ENCODE data around the gene CMC2.

CMC2 gene

DNA sequence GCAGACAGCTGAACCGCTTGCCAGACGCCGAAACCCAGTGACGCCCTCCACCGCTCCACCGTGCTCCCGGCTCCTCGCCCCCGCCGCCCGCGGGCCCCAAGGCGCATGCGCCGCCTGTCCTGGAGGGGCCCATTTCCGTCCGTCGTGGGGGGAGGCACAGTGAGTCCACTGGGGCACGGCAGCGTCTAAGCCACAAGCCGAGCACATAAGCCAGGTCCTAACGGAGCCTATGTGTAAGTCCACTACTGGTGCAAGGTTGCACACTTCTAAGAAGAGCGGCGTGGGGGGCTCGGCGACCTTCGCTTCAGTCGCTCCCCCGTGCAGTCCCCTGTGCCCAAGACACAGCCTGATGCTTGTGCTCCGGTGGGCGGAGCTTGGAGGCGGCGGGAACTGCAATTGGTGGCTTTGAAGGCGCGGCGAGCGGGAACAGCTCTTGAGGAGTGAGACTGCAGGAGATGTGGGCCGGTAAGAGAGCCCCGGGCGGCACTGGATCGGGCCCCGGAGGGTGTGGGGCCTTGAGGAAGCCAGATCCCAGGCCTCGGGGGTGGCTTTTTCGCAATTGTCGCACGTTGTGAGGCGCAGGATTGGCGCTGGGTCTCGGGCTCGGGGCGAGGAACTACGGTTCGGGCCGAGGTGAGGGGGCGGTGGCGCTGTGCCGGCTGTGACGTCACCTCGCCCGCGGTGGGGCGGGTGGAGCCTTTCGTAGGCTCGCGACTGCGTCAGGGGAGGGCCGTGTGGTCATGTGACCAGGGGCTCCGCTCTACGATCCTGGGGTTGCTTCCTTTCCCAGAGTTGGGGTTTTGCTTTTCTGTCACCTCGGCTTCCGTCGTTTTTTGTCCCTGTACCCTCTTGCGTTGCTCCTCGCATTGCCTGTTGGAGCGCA lies at the start of gene CMC2, which contains the start of gene CENPN:
Gene CMC2 (minus strand): TSS at position 73 of the 883 bp plus-strand sequence. CDS start 9,491 bp downstream, outside the sequence.
Gene CENPN (plus strand): TSS at position 402 of the 883 bp plus-strand sequence. CDS start 4,726 bp downstream, outside the sequence.
- peak; percentile 86 for DNase-seq

DNA sequence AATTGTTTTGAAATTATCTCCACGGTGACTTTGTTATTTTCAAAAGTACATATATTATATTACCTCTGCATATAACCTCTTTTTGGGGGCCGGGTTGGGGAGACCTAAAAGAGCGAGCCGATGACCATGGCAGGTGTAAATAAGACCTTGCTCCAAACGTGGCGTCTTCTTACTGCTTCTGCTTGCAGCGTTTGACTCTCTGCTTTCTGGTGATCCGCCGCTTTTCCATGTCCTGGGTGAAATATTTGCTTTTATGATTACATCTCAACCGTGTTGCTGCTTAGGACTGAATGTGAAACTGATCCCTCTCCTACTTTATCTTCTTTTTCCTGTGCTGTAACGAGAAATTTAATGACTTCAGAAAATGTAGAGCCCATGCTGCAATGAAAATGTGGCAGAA lies 47.1 kb upstream of the CMC2 start:
- no peak for DNase-seq

DNA sequence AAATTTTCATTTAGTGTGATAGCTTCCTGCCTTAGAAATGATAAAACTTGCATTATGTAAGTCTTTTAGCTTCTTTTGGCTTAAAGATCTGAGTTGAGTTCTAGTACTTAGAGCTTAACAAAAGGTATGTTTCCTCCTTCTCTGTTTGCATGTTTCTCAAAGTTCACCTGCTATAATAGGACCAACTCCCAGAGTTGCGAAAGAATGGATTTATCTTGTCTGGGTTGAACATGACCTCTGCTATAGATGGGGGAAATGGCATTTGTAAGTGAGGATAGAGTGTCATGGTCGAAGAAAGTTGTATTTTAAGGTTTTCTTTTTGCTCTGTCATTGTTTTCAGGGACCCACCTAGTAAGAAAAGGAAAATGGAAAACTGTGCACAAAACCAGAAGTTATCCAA lies 36.1 kb upstream of the CMC2 start:
- DNase-seq, result no peak

DNA sequence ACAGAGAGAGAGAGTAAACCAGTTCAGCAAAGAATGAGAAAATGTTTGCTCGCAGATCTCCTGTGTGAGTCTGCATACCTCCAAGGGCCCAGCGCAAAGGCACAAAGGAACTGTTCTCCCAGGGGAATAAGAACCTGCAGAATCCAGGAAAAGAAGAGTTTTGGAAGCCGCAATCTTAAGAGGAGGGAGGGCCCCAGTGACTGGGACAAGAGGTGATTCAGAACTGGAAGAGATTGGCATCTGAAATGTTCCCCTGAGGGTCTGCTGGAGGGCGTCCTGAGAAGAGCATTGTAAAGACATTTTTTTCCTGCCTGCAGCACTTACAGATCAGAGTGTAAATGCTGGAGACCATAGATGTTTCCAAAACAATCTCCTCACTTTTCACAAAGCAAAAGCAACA lies 35.0 kb upstream of the CMC2 start:
- DNase-seq, result no peak

DNA sequence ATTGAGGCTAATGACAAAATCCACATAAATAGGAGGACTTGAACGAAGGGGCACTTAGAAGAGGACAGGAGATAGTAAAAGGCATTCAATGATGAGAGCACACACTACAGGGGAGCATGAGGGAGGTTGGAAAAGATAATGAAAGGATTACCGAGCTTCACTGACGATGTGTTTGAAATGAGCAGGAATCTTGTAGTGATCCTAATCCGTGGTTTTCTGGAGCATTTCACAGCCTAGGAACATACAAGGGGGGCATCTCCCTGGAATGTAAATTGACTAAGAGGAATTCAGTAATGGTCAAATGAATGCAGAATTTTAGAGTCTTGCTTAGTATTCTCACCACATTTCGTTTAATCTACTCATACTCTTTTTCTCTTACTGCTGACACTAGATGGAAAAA lies 34.2 kb upstream of the CMC2 start:
- no peak for DNase-seq

DNA sequence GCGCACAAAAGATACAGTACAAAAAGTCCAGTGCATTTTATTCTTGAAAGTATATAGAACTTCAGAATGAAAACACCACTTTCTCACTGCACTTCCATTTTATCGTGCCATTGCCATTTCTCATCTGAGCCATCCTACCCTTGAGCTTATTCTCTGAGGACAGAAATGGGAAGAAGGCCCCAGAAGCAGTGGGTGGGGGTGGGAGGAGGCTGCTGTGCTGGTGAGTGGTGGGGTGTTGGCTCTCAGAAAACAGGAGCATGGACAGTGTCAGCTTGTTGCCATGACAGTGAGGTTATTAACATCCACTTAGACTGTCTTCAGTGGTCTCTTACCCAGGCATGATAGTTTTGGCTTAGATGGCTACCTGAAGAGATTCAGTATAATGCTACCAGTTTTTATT lies 33.4 kb upstream of the CMC2 start:
- no peak for DNase-seq

DNA sequence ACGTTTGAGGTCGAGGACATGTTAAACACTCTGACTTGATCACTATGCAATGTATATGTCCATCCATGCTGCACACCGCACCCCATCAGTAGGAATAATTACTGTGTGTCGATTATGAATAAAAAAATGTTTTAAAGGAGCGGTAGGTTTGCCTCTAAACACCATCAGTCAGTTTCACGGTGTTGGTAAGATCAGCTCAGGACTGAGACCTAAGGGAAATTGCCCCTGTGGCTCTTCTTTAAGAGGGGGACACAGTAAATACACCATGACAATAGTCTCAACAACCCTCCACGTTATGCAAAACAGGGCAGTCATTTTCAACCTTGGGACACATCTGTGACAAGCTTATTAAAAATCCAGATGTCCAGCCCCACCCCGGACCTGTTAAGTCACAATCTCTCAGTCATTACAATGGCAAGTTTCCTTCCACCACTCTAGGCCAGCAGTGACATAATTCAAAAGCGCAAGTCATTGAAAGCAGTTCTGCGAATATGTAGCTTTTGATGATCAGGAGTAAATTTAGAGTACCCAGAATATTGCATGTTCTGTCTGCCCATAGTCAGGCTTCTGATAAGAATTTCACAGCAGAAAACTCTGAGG lies 30.2 kb upstream of the CMC2 start:
- DNase-seq, result no peak

DNA sequence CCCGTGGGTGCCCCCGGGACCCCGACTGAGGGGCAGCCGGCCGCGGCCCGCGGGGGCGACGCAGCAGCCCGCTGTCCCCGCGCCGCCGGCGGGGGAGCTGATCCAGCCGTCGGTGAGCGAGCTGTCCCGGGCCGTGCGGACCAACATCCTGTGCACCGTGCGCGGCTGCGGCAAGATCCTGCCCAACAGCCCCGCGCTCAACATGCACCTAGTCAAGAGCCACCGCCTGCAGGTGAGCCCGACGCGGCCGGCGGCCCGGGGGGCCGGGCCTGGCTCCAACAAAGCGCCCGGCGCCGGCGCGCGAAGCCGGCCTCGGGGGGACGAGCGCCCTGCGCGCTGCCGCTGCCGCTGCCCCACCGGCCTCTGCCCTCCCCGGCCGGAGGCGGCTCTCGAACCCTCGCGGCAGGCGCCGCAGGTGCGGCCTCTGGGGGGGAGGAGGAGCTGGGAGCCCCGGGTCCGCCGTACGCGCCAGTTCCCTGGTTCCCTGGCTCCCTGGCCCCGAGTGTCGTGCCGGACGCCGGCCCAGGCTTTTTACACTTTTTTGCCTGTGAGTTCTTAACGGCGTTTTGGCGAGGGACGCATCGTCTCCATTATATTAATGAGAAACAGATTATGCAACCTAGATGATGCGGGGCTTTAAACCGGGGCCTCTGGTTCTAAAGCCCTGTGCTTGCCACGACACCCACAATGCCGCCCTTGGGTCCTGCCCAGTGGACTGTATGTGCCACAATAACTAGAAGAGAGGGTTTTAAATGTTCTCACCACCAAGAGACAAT lies 29.5 kb upstream of the CMC2 start:
- DNase-seq, result no peak

DNA sequence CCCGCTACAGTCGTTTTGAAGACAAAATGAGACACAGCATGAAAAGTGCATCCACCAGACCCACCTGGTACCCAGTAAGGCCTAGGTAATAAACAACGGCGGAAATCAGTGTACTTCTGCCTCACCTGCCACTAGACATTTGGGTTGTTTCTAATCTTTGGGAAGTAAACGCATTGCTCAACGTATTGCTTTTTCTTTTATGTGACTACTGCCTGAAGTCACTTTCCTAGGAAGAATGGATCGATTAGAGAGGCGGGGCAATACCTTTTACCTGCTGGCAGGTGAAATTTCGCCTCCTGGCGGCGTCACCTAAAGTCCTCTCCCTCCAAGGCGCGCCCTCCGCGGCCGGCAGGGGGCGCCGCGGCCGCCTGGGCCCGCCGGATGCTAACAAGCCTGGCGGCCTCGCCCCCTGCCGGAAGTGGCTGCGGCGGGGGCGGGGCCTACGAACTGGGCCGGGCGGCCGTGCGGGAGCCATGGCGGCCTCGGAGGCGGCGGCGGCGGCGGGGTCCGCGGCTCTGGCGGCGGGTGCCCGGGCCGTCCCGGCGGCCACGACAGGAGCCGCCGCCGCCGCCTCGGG lies 28.8 kb upstream of the CMC2 start, which contains the start of gene ATMIN:
Gene ATMIN (plus strand): TSS at position 445 of the 577 bp plus-strand sequence. CDS start 29 bp downstream, at position 474.
- peak; percentile 73 for DNase-seq

DNA sequence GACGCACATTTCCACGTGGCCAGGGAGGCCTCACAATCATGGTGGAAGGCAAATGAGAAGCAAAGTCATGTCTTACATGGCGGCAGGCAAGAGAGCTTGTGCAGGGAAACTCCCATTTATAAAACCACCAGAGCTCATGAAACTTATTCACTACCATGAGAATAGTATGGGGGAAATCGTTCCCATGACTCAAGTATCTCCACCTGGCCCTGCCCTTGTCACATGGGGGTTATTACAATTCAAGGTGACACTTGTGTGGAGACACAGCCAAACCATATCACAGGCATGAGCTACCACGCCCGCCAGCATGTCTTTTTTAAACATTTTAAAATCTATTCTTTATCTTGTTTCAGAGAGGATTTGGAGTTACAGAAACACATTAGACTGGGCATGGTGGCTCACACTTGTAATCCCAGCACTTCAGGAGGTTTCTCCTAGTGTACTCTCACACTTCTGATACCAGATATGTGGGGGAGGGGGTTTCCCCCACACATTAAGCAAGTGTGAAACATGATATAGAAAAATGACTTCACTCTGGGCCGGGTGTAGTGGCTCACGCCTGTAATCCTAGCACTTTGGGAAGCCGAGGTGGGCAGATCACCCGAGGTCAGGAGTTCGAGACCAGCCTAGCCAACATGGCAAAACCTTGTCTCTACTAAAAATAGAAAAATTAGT lies 23.4 kb upstream of the CMC2 start:
- DNase-seq, result no peak

DNA sequence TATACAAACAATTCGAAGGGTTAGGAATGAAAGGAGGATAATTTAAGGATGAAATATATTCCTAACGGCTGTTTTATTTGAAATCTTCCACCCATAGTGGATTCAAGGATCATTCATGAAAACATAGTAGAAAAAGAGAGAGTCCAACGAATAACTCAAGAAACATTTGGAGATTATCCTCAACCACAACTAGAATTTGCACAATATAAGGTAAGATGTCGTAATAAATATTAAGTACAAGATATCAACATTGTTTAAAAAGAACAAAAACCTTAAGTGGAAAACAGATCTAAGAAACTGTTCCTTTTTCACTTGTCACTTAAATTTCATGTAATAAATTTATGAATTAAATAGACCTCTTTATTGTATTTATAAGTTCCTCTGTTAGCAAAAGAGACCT lies 19.7 kb upstream of the CMC2 start:
- no peak for DNase-seq

DNA sequence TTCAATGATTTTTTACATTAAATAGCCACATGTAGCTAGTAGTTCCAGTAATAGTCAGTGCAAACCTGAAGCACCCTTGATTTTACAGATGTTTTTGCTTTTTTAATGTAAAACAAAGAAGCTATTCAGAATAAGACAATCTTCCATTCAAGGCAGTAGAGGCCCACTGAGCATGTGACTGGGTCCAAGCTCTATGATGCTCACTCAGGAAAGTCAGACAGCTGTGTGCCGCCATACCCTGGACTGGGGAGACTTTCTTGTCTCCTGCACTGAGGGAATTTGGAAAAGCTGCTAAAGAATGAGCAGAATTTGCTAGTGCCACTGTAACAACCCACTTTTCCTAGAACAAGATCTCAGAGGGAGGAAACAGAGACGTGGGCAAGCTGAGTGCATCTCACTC lies 11.8 kb upstream of the CMC2 start:
- no peak for DNase-seq

DNA sequence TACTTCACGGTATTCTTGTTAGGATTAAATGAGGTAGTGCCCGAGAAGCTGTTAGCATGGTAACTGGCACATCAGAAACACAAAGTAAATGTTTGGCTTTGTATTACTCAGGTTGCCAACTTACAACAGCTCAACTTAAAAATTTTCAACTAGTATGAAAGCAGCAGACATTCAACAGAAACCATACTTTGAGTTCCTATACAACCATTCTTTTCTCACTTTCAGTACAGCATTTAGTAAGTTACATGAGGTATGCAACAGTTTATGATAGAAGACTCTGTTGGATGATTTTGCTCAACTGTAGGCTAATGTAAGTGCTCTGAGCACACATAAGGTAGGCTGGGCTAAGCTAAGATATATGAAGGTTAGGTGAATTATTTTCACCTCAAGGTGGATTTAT lies 8.0 kb upstream of the CMC2 start:
- DNase-seq, result no peak

DNA sequence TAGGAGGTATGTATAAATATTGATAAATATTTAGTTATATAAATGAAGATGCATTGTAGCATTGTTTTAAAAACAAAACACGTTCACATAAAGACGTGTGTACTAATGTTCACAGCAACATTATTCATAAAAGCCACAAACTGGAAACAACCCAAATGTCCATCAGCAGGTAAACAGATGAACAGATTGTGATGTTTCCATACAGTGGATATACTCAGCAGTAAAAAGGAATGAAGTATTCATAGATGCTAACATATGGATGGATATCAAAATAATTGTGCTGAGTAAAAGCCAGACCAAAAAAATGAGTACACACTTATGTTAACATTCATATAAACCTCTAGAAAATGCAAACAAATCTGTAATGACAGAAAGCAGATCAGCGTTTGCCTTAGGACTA lies 6.3 kb upstream of the CMC2 start:
- no peak for DNase-seq

DNA sequence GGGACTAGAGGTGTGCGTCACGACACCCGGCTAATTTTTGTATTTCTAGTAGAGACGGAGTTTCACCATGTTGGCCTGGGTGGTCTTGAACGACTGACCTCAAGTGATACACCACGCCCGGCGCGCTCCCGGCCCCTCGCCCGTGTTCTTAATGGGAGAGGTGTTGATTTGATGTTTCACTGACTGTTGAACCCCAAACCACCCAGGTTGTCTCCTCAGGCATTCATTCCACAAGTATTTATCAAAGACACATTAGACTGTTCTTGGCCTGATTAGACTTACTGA lies 1.8 kb upstream of the CMC2 start:
- no peak for DNase-seq

DNA sequence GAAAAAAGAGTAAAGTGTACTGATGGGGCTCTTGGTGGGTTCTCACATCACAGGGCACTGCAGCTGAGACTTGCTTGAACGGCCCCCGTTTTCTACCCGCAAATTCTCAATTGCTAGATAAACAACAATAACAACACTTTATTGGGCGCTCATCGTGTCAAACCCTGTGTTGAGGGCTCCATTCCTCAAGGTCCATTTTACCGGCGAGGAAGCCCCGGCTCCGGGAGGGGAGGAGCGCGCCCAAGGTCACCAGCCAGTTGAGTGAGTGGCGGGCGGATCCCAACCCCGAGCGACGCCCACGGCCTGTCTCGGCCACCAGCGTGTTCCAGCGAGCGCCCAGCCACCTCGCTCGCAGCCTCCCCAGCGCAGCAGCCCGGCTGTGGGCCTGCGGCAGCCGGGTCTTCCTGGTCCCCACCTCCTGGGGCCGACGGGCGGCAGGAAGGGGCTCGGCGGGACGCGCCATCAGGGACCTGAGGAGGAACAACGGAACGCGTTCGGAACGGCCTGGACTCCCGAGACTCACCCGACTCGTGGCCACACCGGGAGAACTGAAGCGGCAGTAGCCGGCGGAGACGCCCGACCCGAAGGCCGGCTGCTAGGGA lies 373 bp downstream of the CMC2 start:
- DNase-seq, result peak; percentile 36

DNA sequence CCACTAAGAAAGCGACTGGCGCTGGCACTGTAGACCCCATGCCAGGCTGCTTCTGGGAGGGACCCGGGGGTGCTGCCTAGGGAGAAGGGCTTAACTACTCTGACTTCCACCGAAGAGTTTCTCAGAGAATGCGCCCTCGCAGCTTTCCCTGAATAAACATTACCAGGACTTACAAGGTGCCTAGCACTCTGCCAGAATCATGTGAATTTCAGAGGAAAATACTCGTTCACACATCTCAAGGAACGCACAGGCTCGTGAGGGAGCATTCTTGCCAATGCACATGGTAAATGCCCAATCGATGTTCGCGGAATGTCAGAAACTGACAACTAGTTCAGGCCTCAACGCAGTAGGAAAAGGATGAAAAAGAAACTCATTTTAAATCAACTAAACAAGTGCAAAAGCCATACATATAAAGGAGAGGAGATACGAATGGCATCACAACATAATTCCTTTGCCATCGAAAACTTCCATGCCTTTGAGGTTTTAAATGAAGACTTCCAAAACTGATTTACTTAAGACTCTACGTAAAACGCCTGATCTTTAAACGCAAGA lies 999 bp downstream of the CMC2 start:
- DNase-seq, result no peak

DNA sequence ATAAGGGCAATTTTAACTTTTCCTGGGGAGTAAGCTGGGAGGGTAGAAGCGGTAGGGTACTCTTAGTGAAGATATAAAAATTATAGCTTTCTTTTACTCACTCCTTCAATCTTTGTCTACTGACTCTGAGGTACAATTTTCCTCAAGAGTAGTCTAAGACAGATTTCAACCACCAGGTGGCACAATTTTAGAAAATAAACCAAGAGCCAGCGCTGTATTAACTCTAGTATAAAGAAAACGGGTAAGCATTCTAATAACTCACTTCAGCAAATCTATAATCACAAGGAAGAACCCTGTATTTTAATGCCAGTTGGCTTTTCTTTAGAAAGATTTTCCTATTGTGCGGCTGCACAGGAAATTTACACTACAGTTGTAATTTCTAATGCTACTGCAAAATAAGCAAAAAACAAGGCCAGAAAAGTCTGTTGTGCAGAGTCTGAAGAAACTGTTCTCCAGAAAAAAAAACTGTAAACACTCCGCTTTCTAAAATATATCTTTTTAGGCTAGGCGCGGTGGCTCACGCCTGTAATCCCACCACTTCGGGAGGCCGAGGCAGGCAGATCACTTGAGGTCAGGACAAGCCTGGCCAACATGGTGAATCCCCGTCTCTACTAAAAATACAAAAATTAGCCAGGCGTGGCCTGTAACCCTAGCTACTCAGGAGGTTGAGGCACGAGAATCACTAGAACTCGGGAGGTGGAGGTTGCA lies 1.9 kb downstream of the CMC2 start:
- DNase-seq, result peak; percentile 35

DNA sequence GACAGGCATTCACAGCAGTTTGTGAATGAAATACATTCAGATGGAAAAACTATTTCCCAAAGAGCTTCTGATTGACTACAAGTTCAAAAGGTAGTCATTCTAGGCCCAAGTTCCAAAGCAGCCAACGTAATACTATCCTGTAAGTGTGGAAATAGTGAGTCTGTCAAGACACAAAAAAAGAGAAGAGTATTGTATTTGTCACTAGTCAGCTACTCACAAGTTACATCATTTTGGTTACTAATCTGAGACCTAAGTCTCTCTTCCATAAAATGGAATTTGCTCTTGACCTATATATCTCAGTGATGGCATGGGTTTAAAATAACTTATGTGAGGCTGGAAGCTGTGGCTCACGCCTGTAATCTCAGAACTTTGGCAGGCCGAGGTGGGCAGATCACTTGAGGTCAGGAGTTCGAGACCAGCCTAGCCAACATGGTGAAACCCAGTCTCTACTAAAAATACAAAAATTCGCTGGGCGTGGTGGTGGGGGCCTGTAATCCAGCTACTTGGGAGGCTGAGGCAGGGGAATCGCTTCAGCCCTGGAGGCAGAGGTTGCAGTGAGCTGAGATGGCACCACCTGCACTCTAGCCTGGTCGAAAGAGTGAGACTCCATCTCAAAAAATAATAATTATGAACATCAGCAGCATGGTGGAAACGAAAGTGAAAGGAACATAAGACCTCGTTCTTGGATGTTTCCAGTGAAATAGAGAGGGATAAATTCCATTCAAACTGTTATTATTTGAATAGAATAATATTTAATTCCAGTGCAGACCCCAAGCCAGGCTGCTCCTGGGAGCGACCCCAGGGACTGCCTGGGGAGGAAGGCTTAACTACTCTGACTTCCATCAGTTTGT lies 2.9 kb downstream of the CMC2 start:
- no peak for DNase-seq

DNA sequence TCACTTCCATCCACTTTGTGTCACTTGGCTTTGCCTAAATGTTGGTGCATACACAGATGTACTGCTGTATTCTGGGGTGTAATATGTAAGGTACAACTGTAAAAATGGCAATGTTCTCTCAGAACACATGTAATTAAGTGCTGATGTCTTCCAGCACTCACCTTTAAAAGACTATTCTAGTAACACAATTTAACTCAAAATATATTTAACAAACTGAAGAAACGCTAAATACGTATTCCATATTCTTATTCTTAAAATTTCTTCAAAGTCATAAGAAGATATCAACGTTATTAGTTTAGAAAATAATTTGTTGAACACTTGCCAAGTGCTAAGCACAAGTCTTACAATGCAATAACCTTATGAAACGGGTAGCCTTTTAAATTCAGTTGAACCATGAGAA lies 3.6 kb downstream of the CMC2 start:
- no peak for DNase-seq

Data from NCI-H1105 treated with DMSO at 0.1 percent for 48 hours (cell line).